ENCODE data around the gene NPTN.

Gene NPTN

DNA sequence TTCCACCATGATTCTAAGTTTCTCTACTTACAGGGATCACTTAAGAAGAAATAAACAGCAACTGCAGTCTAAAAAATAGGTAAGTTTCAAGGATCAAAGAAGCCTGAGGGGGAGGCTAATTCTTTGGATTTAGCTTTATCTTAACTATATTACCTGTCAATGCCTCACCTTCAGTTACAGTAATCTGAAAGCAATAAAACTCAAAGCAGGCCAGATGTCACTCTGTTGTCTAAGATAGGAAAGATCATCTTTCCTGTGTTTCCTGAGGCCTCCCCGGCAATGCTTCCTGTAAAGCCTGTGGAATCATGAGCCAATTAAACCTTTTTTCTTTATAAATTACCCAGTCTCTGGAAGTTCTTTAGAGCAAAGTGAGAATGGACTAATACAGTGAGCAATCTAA lies 60.2 kb downstream of the NPTN start:
- no peak for DNase-seq (ENCODE audit: low spot score)
- no peak overlapping the region for H3K27ac ChIP-seq
- TF ChIP-seq, protein P1, sequence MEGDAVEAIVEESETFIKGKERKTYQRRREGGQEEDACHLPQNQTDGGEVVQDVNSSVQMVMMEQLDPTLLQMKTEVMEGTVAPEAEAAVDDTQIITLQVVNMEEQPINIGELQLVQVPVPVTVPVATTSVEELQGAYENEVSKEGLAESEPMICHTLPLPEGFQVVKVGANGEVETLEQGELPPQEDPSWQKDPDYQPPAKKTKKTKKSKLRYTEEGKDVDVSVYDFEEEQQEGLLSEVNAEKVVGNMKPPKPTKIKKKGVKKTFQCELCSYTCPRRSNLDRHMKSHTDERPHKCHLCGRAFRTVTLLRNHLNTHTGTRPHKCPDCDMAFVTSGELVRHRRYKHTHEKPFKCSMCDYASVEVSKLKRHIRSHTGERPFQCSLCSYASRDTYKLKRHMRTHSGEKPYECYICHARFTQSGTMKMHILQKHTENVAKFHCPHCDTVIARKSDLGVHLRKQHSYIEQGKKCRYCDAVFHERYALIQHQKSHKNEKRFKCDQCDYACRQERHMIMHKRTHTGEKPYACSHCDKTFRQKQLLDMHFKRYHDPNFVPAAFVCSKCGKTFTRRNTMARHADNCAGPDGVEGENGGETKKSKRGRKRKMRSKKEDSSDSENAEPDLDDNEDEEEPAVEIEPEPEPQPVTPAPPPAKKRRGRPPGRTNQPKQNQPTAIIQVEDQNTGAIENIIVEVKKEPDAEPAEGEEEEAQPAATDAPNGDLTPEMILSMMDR (IDR thresholded peaks at IDR 0.05): no peak
- no peak overlapping the region for H3K4me3 ChIP-seq

DNA sequence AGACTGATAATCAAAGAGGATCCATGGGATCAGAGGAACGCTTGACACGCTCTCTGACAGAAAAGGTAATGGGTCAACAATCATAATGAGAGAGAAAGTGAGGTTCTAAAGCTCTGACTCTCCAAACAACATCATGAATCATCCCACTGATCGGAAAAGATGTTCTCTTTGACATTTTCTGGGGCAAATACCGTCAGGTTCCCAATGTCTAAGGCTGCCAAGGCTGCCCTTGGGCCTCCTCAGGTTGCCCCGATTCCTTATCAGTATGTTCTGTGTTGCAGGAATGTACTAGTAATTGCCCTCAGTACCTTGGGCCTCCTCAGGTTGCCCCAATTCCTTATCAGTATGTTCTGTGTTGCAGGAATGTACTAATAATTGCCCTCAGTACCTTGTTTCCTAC lies 60.9 kb downstream of the NPTN start:
- no peak for DNase-seq (ENCODE audit: low spot score)
- TF ChIP-seq, protein P1 (IDR thresholded peaks at IDR 0.05): no peak
- Histone ChIP-seq H3K27ac (no peak overlapping the region), H3K4me3 (no peak overlapping the region)

DNA sequence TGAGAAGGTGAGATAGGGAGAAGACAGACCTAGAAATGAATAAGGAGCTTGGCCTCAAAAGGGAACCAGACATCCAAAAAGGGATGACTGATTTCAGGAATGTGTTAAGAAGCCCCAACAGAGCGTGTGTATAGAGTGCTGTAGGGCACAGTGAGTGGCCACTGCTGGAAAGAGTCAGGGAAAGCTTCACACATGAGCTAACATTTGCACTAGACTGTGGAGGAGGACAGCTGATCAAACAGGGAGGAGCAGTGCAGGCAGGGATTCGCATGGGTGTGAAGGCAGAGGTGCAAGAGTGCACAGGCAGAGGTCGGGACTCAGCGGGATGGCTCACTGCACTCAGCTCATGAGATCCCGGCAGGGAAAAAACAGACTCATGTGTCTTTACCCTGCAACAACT lies 61.8 kb downstream of the NPTN start:
- TF ChIP-seq, protein P1 (IDR thresholded peaks at IDR 0.05): no peak
- Histone ChIP-seq H3K27ac (no peak overlapping the region), H3K4me3 (no peak overlapping the region)
- DNase-seq (ENCODE audit: low spot score): no peak

DNA sequence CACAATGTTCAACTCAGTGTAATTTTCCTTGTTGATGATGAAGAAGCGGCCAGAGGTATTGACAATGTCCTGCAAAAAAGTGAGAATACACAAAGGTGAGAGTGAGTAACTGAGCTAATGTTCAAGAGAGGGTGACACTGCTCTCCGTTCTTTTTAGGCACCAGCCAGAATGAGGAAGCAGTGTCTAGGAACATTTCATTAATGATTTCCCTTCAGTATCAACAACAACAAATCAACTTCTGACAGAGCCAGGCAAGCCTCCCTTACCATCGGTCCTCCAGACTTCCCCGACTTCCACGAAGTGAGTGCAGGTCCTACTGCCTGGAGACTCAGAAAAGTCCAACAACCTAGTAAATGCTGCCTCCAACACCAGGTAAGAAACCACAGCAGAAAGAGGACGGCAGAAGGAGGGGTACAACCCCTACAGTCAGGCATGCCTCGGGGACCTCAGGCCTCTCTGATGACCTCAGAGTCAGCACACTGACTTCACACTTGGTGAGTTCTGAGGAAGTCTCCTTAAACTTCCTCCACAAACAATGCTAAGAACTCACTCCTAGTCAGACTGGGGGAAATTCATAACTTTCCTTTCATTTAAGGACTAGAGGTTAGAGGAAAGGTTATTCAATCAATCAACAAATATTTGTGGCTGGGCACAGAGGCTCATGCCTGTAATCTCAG lies 62.7 kb downstream of the NPTN start:
- H3K27ac ChIP-seq: no peak overlapping the region
- TF ChIP-seq, protein P1 (IDR thresholded peaks at IDR 0.05): no peak
- H3K4me3 ChIP-seq: no peak overlapping the region
- no peak for DNase-seq (ENCODE audit: low spot score)

DNA sequence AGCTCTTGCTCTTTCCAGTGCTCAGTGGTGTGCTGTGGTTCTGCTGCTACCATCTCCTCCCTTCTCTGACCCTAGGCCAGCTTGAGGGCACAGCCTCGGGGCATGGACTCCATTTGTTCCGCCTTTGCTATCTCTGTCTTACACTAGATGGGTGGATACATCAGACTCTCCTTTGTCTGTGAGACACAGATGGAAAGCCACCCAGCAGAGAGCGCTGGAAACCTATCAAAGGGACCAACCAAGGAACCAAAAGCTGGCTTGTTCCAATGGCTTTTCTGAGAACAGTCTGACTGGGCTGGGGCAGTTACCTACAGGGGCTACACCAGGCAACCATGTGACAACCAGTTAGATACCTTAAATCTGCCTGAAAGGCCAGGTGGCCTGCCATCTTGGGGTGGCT lies 63.8 kb downstream of the NPTN start:
- TF ChIP-seq, protein P1 (IDR thresholded peaks at IDR 0.05): no peak
- DNase-seq (ENCODE audit: low spot score): no peak
- Histone ChIP-seq H3K4me3 (no peak overlapping the region), H3K27ac (no peak overlapping the region)

DNA sequence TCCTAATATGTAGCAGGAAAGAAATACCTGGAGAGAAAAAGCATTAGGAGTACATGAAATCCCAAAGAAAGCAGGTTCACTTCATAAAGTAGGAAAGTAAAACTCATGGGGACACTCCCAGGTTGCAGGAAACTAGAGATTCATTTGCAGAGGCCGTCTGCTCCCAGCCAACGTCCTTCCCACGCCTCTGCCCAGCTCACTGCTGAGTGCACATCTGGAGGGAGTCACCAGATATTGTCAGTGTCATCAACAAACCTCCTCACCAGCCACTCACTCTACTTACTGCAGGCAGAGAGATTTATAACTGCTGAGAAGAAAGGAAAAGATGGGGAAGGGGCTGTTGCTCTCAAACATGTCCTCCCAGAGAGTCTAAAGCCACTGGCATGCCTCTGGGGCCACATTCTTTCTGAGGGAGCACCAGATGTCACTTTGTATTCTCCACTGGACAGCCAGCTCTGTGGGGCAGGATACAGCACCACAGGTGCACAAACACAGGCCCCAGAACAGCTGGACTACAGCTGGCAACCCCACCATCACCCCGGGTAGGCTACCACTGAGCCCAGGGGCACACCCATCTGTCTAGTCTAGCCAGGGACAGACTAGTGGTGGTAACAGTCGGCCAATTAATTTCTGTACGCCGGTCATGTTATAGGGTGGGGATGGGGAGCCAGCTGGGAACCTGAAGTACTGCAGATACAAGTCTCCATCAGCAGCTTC lies 64.5 kb downstream of the NPTN start:
- no peak overlapping the region for H3K27ac ChIP-seq
- DNase-seq (ENCODE audit: low spot score): no peak
- TF ChIP-seq, protein P1 (IDR thresholded peaks at IDR 0.05): no peak
- no peak overlapping the region for H3K4me3 ChIP-seq

DNA sequence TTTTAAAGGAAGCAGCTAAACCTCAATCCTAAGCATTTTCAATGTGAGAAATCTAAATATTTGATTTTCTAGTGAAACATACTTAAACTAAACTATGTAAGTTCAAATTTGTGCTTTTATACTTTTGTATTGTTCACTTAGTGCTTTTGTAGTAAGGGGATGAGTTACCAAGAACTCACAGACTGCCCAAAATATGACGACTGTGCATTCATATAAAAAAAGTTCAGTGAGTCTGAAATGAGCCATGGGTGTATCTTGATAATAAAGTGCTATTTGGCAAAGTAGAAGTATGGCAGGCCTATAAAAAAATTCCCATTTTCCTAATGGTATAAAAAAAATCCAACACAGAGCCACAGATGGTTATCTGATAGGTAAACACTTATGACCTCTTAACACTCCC lies 66.2 kb downstream of the NPTN start:
- H3K27ac ChIP-seq: no peak overlapping the region
- no peak overlapping the region for H3K4me3 ChIP-seq
- TF ChIP-seq, protein P1 (IDR thresholded peaks at IDR 0.05): no peak
- no peak for DNase-seq (ENCODE audit: low spot score)
